ENCODE measurements around the gene CRTC3. TPM values are rescaled to one million over a fixed set of nuclear protein-coding genes. Genes with fewer than 3 reads are reported as not detected.

Gene CRTC3
- total and polyA plus RNA-seq, 2 donors (not counting 3 experiments of a cell fraction or from before 2014, with no cell fraction given), result 16.2 to 26.4 TPM

- FAIRE-seq (no peak), DNase-seq (ENCODE audit: low read depth, low spot score) (no peak)
- no peak overlapping the region for H2AFZ ChIP-seq (ENCODE audit: low read depth, low read length)
- no peaks in the 10 kb centered on the region for H3K27me3 ChIP-seq (ENCODE audit: control insufficient read depth in 2 of 2, insufficient read depth in 2 of 2, low read length in 2 of 2)
- H3K9me1 ChIP-seq (replicated peaks; ENCODE audit: control insufficient read depth, extremely low read depth, insufficient read depth, low read length), result no peaks in the 10 kb centered on the region
- peaks cover 31 to 50% of the 10 kb centered on the region in 2 experiments for H3K36me3 ChIP-seq (ENCODE audit: control insufficient read depth in 2 of 2, extremely low read depth in 1 of 2, insufficient read depth in 2 of 2, low read length in 2 of 2)
- H3K4me3 ChIP-seq (replicated peaks in 1 of 3; ENCODE audit: insufficient read depth in 1 of 3, low read depth in 1 of 3, low read length in 3 of 3), result no peak overlapping the region
- ChIA-PET CTCF (interaction anchor here (1.1 kb wide), 1 partner anchor 388 kb away, joined by 3 read pairs; no protein-coding TSS in a partner anchor), POLR2A (no interaction called here)
- dilution Hi-C loops (cut with MboI; ENCODE audit: extremely low pct_ligation_motif_present, low sequenced_read_pairs), result no loop called here
- TF ChIP-seq FOS (IDR thresholded peaks at IDR 0.05; ENCODE audit: borderline replicate concordance, insufficient read depth, low read length) (no peak), POLR2AphosphoS5 (IDR thresholded peaks at IDR 0.05; ENCODE audit: insufficient read depth, low read depth, low read length) (no peak), GATA2 (IDR thresholded peaks at IDR 0.05; ENCODE audit: insufficient read depth, insufficient read length, low read depth, low read length) (no peak), EZH2 (IDR thresholded peaks at IDR 0.05; ENCODE audit: borderline replicate concordance, low read depth, low read length, severe bottlenecking) (no peak), MAX (IDR thresholded peaks at IDR 0.05; ENCODE audit: insufficient read depth, insufficient read length) (no peak), POLR2A (IDR thresholded peaks at IDR 0.05; ENCODE audit: low read depth, low read length) (no peak), JUN (IDR thresholded peaks at IDR 0.05; ENCODE audit: borderline replicate concordance, insufficient read depth, insufficient read length, low read depth) (no peak), MYC (IDR thresholded peaks at IDR 0.05; ENCODE audit: low read depth, low read length) (no peak), CTCF (IDR thresholded peaks at IDR 0.05; ENCODE audit: extremely low read depth in 1 of 2, insufficient read depth in 1 of 2, low read depth in 1 of 2, low read length in 2 of 2) (no peak)
- no TSS peak for BruUV-seq (replicated peaks)
- no peaks in the 10 kb centered on the region for H3K79me2 ChIP-seq (ENCODE audit: control insufficient read depth, insufficient read depth, low read length)
- intact Hi-C loops (cut with micrococcal nuclease), result loop anchor here (5.0 kb wide), 1 partner anchor 390 kb away; no protein-coding TSS in a partner anchor
- H3K9me3 ChIP-seq (replicated peaks; ENCODE audit: control insufficient read depth, insufficient read depth, low read length), result no peaks in the 10 kb centered on the region
- no peaks in the 10 kb centered on the region for H3K4me1 ChIP-seq (ENCODE audit: control insufficient read depth, extremely low read depth, insufficient read depth, low read length)
- no peak overlapping the region for H3K4me2 ChIP-seq (ENCODE audit: insufficient read depth, low read length)
- H4K20me1 ChIP-seq (replicated peaks; ENCODE audit: control insufficient read depth, extremely low read depth, insufficient read depth, low read length), result no peaks in the 10 kb centered on the region
- no peak overlapping the region for H3K9ac ChIP-seq (replicated peaks; ENCODE audit: extremely low read depth, insufficient read depth, low read length)
- H3K27ac ChIP-seq (ENCODE audit: insufficient read depth, low read depth, low read length), result no peak overlapping the region
Observed at GRCh38 chr15:90497376-90497775, 32.3 kb upstream of the CRTC3 start.
